Liver (tissue), 9 donors: ENCODE measurements around the gene AFDN. TPM values are rescaled to one million over a fixed set of nuclear protein-coding genes. Genes with fewer than 3 reads are reported as not detected.
A peak's percentile ranks its signal among the peaks of the same experiment; 100 is the strongest.

Experiments used
- DNase-seq: peaks from one replicate; pipeline ENCODE4 v3.0.0-alpha.2; 2017; ENCODE audit warnings: low spot score
- H3K27ac ChIP-seq, 2 donors: one replicate each; pipeline ENCODE4 v1.7.0; 2013; ENCODE audit warnings: inconsistent platforms in 2 of 2, low read length in 2 of 2, control low read depth in 1 of 2, low read depth in 1 of 2, mild to moderate bottlenecking in 1 of 2
- H3K27me3 ChIP-seq, 4 donors: one replicate each; pipeline versions ENCODE4 v1.6.1 to v1.7.0; 2013; ENCODE audit warnings: low read length in 3 of 4, inconsistent platforms in 1 of 4, mild to moderate bottlenecking in 1 of 4, moderate library complexity in 1 of 4; ENCODE audit not compliant: control insufficient read depth in 4 of 4, insufficient read depth in 4 of 4
- H3K36me3 ChIP-seq, 4 donors: one replicate each; pipeline versions ENCODE4 v1.6.1 to v1.7.0; 2013; ENCODE audit warnings: low read length in 3 of 4, mild to moderate bottlenecking in 3 of 4, low read depth in 1 of 4, moderate library complexity in 1 of 4; ENCODE audit not compliant: control insufficient read depth in 4 of 4, insufficient read depth in 3 of 4
- H3K4me1 ChIP-seq, 4 donors: one replicate each; pipeline versions ENCODE4 v1.6.1 to v1.7.0; 2013; ENCODE audit warnings: low read length in 3 of 4, mild to moderate bottlenecking in 3 of 4, moderate library complexity in 1 of 4; ENCODE audit not compliant: control insufficient read depth in 4 of 4, insufficient read depth in 4 of 4
- H3K4me3 ChIP-seq, 3 donors: one replicate each; pipeline versions ENCODE4 v1.6.1 to v1.7.0; 2013; ENCODE audit warnings: low read length in 3 of 3, control low read depth in 1 of 3, low read depth in 1 of 3, mild to moderate bottlenecking in 1 of 3
- H3K9ac ChIP-seq, 2 donors: one replicate each; pipeline ENCODE4 v1.7.0; 2013; ENCODE audit warnings: low read length in 2 of 2, mild to moderate bottlenecking in 2 of 2, moderate library complexity in 2 of 2, control low read depth in 1 of 2, low read depth in 1 of 2
- H3K9me3 ChIP-seq, 4 donors: one replicate each; pipeline versions ENCODE4 v1.6.1 to v1.7.0; 2013; ENCODE audit warnings: low read length in 3 of 4; ENCODE audit not compliant: control insufficient read depth in 4 of 4
- ATF3 ChIP-seq: IDR thresholded peaks from 2 replicates; pipeline ENCODE4 v1.6.1; 2016; ENCODE audit warnings: antibody characterized with exemption
- EGR1 ChIP-seq, 2 donors: IDR thresholded peaks; 2 replicates each; pipeline ENCODE4 v1.6.1; 2016 to 2018; ENCODE audit warnings: antibody characterized with exemption in 2 of 2, low read depth in 2 of 2
- FOXA1 ChIP-seq: IDR thresholded peaks from 2 replicates; pipeline ENCODE4 v1.6.1; 2016; ENCODE audit warnings: antibody characterized with exemption
- FOXA2 ChIP-seq: IDR thresholded peaks from 2 replicates; pipeline ENCODE4 v1.6.1; 2016; ENCODE audit warnings: antibody characterized with exemption
- GABPA ChIP-seq, 2 donors: IDR thresholded peaks in 1 of 2; conservative IDR thresholded peaks in 1 of 2; 2 replicates each; pipeline ENCODE4 v1.6.1; 2016; ENCODE audit warnings: antibody characterized with exemption in 2 of 2, mild to moderate bottlenecking in 1 of 2, moderate library complexity in 1 of 2
- JUND ChIP-seq, 2 donors: IDR thresholded peaks; 2 replicates each; pipeline ENCODE4 v1.6.1; 2016; ENCODE audit warnings: antibody characterized with exemption in 2 of 2
- NR2F2 ChIP-seq: IDR thresholded peaks from 2 replicates; pipeline ENCODE4 v1.6.1; 2016; ENCODE audit warnings: antibody characterized with exemption
- RAD21 ChIP-seq, 2 donors: IDR thresholded peaks; 2 replicates each; pipeline ENCODE4 v1.6.1; 2016; ENCODE audit warnings: antibody characterized with exemption in 2 of 2, mild to moderate bottlenecking in 2 of 2
- RXRA ChIP-seq, 2 donors: IDR thresholded peaks; 2 replicates each; pipeline ENCODE4 v1.6.1; 2017 to 2018; ENCODE audit warnings: antibody characterized with exemption in 2 of 2, mild to moderate bottlenecking in 1 of 2
- TAF1 ChIP-seq: conservative IDR thresholded peaks from 2 replicates; pipeline ENCODE4 v1.6.1; 2016; ENCODE audit warnings: antibody characterized with exemption, mild to moderate bottlenecking
- YY1 ChIP-seq: IDR thresholded peaks from 2 replicates; pipeline ENCODE4 v1.6.1; 2016; ENCODE audit warnings: antibody characterized with exemption, mild to moderate bottlenecking
- ZBTB33 ChIP-seq: IDR thresholded peaks from 2 replicates; pipeline ENCODE4 v1.6.1; 2016; ENCODE audit warnings: antibody characterized with exemption
- WGBS: extraction: QIAGEN DNeasy Blood & Tissue Kit; methylation state at CpG from one replicate; pipeline ENCODE4 v1.1.7; 2013; 5-methylcytosine and 5-hydroxymethylcytosine counted together
- polyA plus RNA-seq, 2 donors: library from polyadenylated mRNA; stranded (reverse) in 1 of 2; unstranded in 1 of 2; fragments of 200-250 nt in 1 of 2; fragments of >200 nt in 1 of 2; fragmentation: Nextera tagmentation in 1 of 2; extraction: Ambion mirVana in 1 of 2; gene quantifications; one replicate each; pipeline versions ENCODE4 v1.2.1 to v1.2.3, GENCODE V29; 2013 to 2015
- total RNA-seq, 2 donors: library from RNA; depleted of rRNA; stranded (reverse); fragments of >200 nt; gene quantifications; one replicate each; pipeline ENCODE4 v1.2.3, GENCODE V29; 2014
- TF ChIP-seq, protein P1 (sequence below): fragments of 150-350 bp; IDR thresholded peaks from 2 replicates; pipeline ENCODE4 v1.5.1; 2017; ENCODE audit warnings: improper control_type of control experiment, low read depth, low read length; ENCODE audit not compliant: missing input control
- TF ChIP-seq, protein P2 (sequence below): IDR thresholded peaks from 2 replicates; pipeline ENCODE4 v1.6.1; 2016; ENCODE audit warnings: antibody characterized with exemption, mild to moderate bottlenecking
- TF ChIP-seq, protein P3 (sequence below): IDR thresholded peaks from 2 replicates; pipeline ENCODE4 v1.6.1; 2016; ENCODE audit warnings: antibody characterized with exemption
- donor health status: healthy.
- donor health status: healthy.
- donor health status: healthy.
- donor health status: healthy.
- donor health status: healthy.

The AFDN gene
- total and polyA plus RNA-seq, 4 donors = 21.3 to 145 (median 29.3) TPM

DNA sequence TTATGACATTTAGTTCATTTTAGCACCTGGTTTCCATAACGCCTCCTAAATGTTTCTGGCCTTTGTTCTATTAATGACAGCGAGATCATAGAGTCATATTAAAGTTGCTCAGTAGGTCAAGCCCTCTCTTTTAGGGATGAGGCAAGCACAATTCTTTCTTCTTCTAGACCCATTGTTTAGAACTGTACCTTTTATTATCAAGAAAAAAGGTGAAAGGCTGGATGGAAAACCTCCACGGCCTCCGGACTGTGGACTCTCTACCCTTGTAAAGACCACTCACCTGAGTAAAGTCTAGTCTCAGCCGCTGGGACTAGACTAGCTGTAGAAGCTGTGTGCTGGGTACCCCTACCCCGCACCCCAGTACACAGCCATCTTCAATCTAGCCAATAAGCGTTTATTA, 6.0 kb upstream of the AFDN start:
- Histone ChIP-seq H3K36me3 (peaks cover 0 to 4% (median 0%) of the 10 kb centered on the region in 4 donors), H3K27me3 (no peaks in the 10 kb centered on the region), H3K27ac (no peak overlapping the region), H3K9me3 (no peaks in the 10 kb centered on the region), H3K4me3 (no peak overlapping the region), H3K4me1 (peaks cover 0 to 11% (median 6%) of the 10 kb centered on the region in 4 donors), H3K9ac (no peak overlapping the region)
- DNase-seq = no peak
- TF ChIP-seq YY1 (no peak), FOXA1 (no peak), RXRA (IDR thresholded peaks at IDR 0.05) (no peak), JUND (IDR thresholded peaks at IDR 0.05) (no peak), ATF3 (no peak), GABPA (IDR thresholded peaks at IDR 0.05 in 1 of 2, conservative IDR thresholded peaks at IDR 0.05 in 1 of 2) (no peak), ZBTB33 (no peak), RAD21 (IDR thresholded peaks at IDR 0.05) (no peak)
- TF ChIP-seq, protein P1, sequence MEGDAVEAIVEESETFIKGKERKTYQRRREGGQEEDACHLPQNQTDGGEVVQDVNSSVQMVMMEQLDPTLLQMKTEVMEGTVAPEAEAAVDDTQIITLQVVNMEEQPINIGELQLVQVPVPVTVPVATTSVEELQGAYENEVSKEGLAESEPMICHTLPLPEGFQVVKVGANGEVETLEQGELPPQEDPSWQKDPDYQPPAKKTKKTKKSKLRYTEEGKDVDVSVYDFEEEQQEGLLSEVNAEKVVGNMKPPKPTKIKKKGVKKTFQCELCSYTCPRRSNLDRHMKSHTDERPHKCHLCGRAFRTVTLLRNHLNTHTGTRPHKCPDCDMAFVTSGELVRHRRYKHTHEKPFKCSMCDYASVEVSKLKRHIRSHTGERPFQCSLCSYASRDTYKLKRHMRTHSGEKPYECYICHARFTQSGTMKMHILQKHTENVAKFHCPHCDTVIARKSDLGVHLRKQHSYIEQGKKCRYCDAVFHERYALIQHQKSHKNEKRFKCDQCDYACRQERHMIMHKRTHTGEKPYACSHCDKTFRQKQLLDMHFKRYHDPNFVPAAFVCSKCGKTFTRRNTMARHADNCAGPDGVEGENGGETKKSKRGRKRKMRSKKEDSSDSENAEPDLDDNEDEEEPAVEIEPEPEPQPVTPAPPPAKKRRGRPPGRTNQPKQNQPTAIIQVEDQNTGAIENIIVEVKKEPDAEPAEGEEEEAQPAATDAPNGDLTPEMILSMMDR = no peak
- TF ChIP-seq, protein P2, sequence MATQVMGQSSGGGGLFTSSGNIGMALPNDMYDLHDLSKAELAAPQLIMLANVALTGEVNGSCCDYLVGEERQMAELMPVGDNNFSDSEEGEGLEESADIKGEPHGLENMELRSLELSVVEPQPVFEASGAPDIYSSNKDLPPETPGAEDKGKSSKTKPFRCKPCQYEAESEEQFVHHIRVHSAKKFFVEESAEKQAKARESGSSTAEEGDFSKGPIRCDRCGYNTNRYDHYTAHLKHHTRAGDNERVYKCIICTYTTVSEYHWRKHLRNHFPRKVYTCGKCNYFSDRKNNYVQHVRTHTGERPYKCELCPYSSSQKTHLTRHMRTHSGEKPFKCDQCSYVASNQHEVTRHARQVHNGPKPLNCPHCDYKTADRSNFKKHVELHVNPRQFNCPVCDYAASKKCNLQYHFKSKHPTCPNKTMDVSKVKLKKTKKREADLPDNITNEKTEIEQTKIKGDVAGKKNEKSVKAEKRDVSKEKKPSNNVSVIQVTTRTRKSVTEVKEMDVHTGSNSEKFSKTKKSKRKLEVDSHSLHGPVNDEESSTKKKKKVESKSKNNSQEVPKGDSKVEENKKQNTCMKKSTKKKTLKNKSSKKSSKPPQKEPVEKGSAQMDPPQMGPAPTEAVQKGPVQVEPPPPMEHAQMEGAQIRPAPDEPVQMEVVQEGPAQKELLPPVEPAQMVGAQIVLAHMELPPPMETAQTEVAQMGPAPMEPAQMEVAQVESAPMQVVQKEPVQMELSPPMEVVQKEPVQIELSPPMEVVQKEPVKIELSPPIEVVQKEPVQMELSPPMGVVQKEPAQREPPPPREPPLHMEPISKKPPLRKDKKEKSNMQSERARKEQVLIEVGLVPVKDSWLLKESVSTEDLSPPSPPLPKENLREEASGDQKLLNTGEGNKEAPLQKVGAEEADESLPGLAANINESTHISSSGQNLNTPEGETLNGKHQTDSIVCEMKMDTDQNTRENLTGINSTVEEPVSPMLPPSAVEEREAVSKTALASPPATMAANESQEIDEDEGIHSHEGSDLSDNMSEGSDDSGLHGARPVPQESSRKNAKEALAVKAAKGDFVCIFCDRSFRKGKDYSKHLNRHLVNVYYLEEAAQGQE = no peak
- 93% methylated on average over 7 of the region's 7 CpGs for WGBS

DNA sequence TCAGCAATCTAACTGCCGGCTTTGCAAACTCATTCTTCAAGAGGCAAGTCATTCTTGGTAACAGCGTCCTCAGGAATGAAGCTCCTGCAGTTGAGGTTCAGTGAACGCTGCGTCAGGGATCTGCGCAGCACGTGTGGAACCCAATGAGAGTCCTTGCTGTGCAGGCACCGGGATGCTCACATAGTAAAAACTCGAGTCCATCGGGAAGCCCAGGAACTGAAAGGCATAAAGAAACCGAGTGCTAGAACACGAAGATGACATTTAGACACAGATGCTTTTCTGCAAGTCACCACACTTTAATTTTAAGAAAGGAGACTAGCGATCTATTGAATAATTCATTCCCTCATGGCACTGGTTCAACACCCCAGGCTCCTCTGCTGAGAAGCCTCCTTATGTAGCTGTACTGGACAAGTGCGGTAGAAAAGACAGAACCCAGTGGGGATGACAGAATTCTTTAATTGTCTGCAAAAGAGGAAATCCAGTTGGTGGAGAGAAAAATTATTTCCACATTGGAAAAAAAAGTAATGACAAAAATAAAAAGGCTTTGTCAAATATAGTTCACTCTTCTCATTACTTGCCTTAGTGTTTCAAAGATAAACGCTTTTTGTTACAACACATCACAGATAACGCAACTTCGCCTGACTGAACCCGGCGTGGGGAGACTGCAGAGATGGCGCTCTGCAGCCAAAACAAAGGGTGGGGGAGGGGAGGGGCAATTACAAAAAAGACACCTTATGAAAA, 1.9 kb upstream of the AFDN start:
- Histone ChIP-seq H3K9ac (no peak overlapping the region), H3K9me3 (no peaks in the 10 kb centered on the region), H3K27me3 (no peaks in the 10 kb centered on the region), H3K27ac (peak overlapping the region; percentile 68 to 87), H3K36me3 (peaks cover 0 to 4% (median 0%) of the 10 kb centered on the region in 4 donors), H3K4me3 (peak overlapping the region in 2 of 3 donors; percentile 78 to 99), H3K4me1 (peaks cover 4 to 25% (median 14%) of the 10 kb centered on the region in 4 donors)
- no peak for DNase-seq
- WGBS = 58% methylated on average over 19 of the region's 19 CpGs
- TF ChIP-seq JUND (IDR thresholded peaks at IDR 0.05) = no peak
- TF ChIP-seq NR2F2 = no peak
- no peak for TF ChIP-seq EGR1 (IDR thresholded peaks at IDR 0.05; ENCODE audit: low read depth in 2 of 2)
- TF ChIP-seq RXRA (IDR thresholded peaks at IDR 0.05) = peak; percentile 69 to 76
- TF ChIP-seq RAD21 (IDR thresholded peaks at IDR 0.05) = peak in 1 of 2 donors; percentile 49
- TF ChIP-seq TAF1 = no peak
- TF ChIP-seq, protein P1 = no peak
- TF ChIP-seq, protein P2 = no peak
- TF ChIP-seq, protein P3, sequence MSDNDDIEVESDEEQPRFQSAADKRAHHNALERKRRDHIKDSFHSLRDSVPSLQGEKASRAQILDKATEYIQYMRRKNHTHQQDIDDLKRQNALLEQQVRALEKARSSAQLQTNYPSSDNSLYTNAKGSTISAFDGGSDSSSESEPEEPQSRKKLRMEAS = peak; percentile 28
- TF ChIP-seq FOXA1 = no peak
- no peak for TF ChIP-seq FOXA2
